Endothelial cell of umbilical vein (primary cell): ENCODE measurements around the gene CD160. TPM values are rescaled to one million over a fixed set of nuclear protein-coding genes. Genes with fewer than 3 reads are reported as not detected.

Experiments used
- BruUV-seq: library from RNA; stranded (reverse); fragments of 400-500 nt; replicated peaks from 2 replicates; lab custom pipeline; 2021; lab: Mats Ljungman, UMichigan
- CTCF ChIA-PET: fragments of 300-600, 350-600 bp; sonication (Branson Sonifier 250); formaldehyde crosslinking; loops from one replicate; lab custom pipeline; 2021; ENCODE audit warnings: antibody characterized with exemption, inconsistent platforms; lab: Charles Lee
- POLR2A ChIA-PET: fragments of 300-600, 350-600 bp; sonication (Branson Sonifier 250); formaldehyde crosslinking; loops from one replicate; lab custom pipeline; 2021; ENCODE audit warnings: antibody characterized with exemption, inconsistent platforms; lab: Charles Lee
- DNase-seq: peaks from one replicate; pipeline ENCODE4 v3.0.0-alpha.2; 2011; ENCODE audit warnings: low read depth, low spot score
- FAIRE-seq: peaks from 2 replicates; lab custom pipeline; 2011; peaks lifted over from hg19 to GRCh38; lab: Jason Lieb, UNC
- H2AFZ ChIP-seq: 2 replicates; pipeline ENCODE4 v1.6.0; 2012; ENCODE audit warnings: low read depth, low read length, control low read depth, inconsistent platforms
- H3K27ac ChIP-seq: 2 replicates; pipeline ENCODE4 v1.5.1; 2011; ENCODE audit warnings: low read depth, mild to moderate bottlenecking, control low read depth, low read length, moderate library complexity; ENCODE audit not compliant: insufficient read depth
- H3K27me3 ChIP-seq, 2 experiments: 2 replicates each; pipeline versions ENCODE4 v1.6.0 to v1.6.1; 2011; ENCODE audit warnings: low read length in 2 of 2, mixed read lengths in 1 of 2; ENCODE audit not compliant: control insufficient read depth in 2 of 2, insufficient read depth in 2 of 2
- H3K36me3 ChIP-seq, 2 experiments: 2 replicates in 1 of 2; 3 replicates in 1 of 2; pipeline ENCODE4 v1.5.1; 2011; ENCODE audit warnings: low read length in 2 of 2, mild to moderate bottlenecking in 1 of 2, moderate library complexity in 1 of 2; ENCODE audit not compliant: control insufficient read depth in 2 of 2, insufficient read depth in 2 of 2; ENCODE audit errors: extremely low read depth in 1 of 2
- H3K4me1 ChIP-seq: 3 replicates; pipeline ENCODE4 v1.5.1; 2011; ENCODE audit warnings: mild to moderate bottlenecking, low read length; ENCODE audit not compliant: control insufficient read depth, insufficient read depth; ENCODE audit errors: extremely low read depth
- H3K4me2 ChIP-seq: 2 replicates; pipeline ENCODE4 v1.6.1; 2011; ENCODE audit warnings: low read length, control low read depth, mixed read lengths; ENCODE audit not compliant: insufficient read depth
- H3K4me3 ChIP-seq, 3 experiments: fragments of 200-600 bp in 1 of 3; sonication (generic), shearing (Covaris generic) in 1 of 3; replicated peaks in 1 of 3; 2 replicates each; pipeline ENCODE4 v1.5.1; 2011 to 2016; ENCODE audit warnings: control low read depth in 3 of 3, low read length in 3 of 3, mild to moderate bottlenecking in 2 of 3, inconsistent platforms in 1 of 3, low read depth in 1 of 3, moderate library complexity in 1 of 3; ENCODE audit not compliant: insufficient read depth in 1 of 3
- H3K79me2 ChIP-seq: 2 replicates; pipeline ENCODE4 v1.6.0; 2012; ENCODE audit warnings: low read length, inconsistent platforms; ENCODE audit not compliant: control insufficient read depth, insufficient read depth
- H3K9ac ChIP-seq: replicated peaks from 2 replicates; pipeline ENCODE3; 2011; ENCODE audit warnings: low read length, control low read depth; ENCODE audit not compliant: insufficient read depth; ENCODE audit errors: extremely low read depth
- H3K9me1 ChIP-seq: replicated peaks from 3 replicates; pipeline ENCODE4 v1.6.0; 2011; ENCODE audit warnings: mild to moderate bottlenecking, low read length; ENCODE audit not compliant: control insufficient read depth, insufficient read depth; ENCODE audit errors: extremely low read depth
- H3K9me3 ChIP-seq: replicated peaks from 2 replicates; pipeline ENCODE4 v1.5.1; 2012; ENCODE audit warnings: low read length, inconsistent platforms; ENCODE audit not compliant: control insufficient read depth, insufficient read depth
- H4K20me1 ChIP-seq: replicated peaks from 2 replicates; pipeline ENCODE3; 2011; ENCODE audit warnings: mild to moderate bottlenecking, low read length; ENCODE audit not compliant: control insufficient read depth, insufficient read depth; ENCODE audit errors: extremely low read depth
- EZH2 ChIP-seq: IDR thresholded peaks from 2 replicates; pipeline ENCODE4 v1.6.1; 2012; ENCODE audit warnings: borderline replicate concordance, low read depth, mild to moderate bottlenecking, moderate library complexity, low read length, inconsistent platforms; ENCODE audit not compliant: severe bottlenecking
- FOS ChIP-seq: IDR thresholded peaks from 2 replicates; pipeline ENCODE4 v1.6.1; 2011; ENCODE audit warnings: mild to moderate bottlenecking, low read length, moderate library complexity, borderline replicate concordance; ENCODE audit not compliant: insufficient read depth
- GATA2 ChIP-seq: IDR thresholded peaks from 2 replicates; pipeline ENCODE4 v1.7.0; 2011; ENCODE audit warnings: low read depth, mild to moderate bottlenecking, moderate library complexity, mixed read lengths, low read length; ENCODE audit not compliant: insufficient read length, insufficient read depth
- JUN ChIP-seq: IDR thresholded peaks from 2 replicates; pipeline ENCODE4 v1.6.1; 2011; ENCODE audit warnings: borderline replicate concordance, low read depth; ENCODE audit not compliant: insufficient read length, insufficient read depth
- MAX ChIP-seq: IDR thresholded peaks from 2 replicates; pipeline ENCODE4 v1.6.1; 2011; ENCODE audit not compliant: insufficient read depth, insufficient read length
- MYC ChIP-seq: IDR thresholded peaks from one replicate; pipeline ENCODE4 v1.6.1; 2011; ENCODE audit warnings: mild to moderate bottlenecking, low read depth, low read length
- POLR2A ChIP-seq: IDR thresholded peaks from 2 replicates; pipeline ENCODE4 v1.6.1; 2012; ENCODE audit warnings: low read depth, mild to moderate bottlenecking, control low read depth, low read length
- POLR2AphosphoS5 ChIP-seq: IDR thresholded peaks from 2 replicates; pipeline ENCODE4 v1.6.1; 2012; ENCODE audit warnings: low read depth, mild to moderate bottlenecking, control low read depth, low read length, moderate library complexity; ENCODE audit not compliant: insufficient read depth
- dilution Hi-C: fragments of 300-500 bp; cut with MboI; formaldehyde crosslinking; loops from one replicate; pipeline ENCODE4 v1.15.0; 2019; ENCODE audit warnings: low sequenced_read_pairs; ENCODE audit not compliant: extremely low pct_ligation_motif_present
- intact Hi-C: fragments of 100-400 bp; cut with micrococcal nuclease; formaldehyde crosslinking; loops from one replicate; pipeline ENCODE4 v1.10.0; 2022
- polyA plus RNA-seq, 4 experiments: library from polyadenylated mRNA; depleted of rRNA in 3 of 4; stranded (reverse) in 3 of 4; unstranded in 1 of 4; fragments of >200 nt; gene quantifications; 2 replicates each; pipeline versions ENCODE4 v1.2.1 to v1.2.3, GENCODE V29; 2011 to 2012; ENCODE audit warnings: missing spikeins in 1 of 4
- total RNA-seq: library from RNA; stranded (reverse); gene quantifications from 2 replicates; pipeline ENCODE4 v1.2.3, GENCODE V29; 2021
- TF ChIP-seq, protein P1 (sequence below), 2 donors: IDR thresholded peaks; 1 replicate in 1 of 2; 2 replicates in 1 of 2; pipeline ENCODE4 v1.5.1; 2011; ENCODE audit warnings: low read length in 2 of 2, mild to moderate bottlenecking in 2 of 2, moderate library complexity in 2 of 2, control low read depth in 1 of 2, inconsistent platforms in 1 of 2, low read depth in 1 of 2; ENCODE audit not compliant: insufficient read depth in 1 of 2; ENCODE audit errors: extremely low read depth in 1 of 2

The CD160 gene
- total and polyA plus RNA-seq, 2 donors (not counting 3 experiments of a cell fraction or from before 2014, with no cell fraction given) = not detected

- Histone ChIP-seq H3K4me3 (no peak overlapping the region), H3K9ac (no peak overlapping the region), H3K4me1 (no peaks in the 10 kb centered on the region), H3K9me1 (no peaks in the 10 kb centered on the region), H3K4me2 (no peak overlapping the region), H3K27ac (no peak overlapping the region), H3K27me3 (peaks cover 8 to 11% of the 10 kb centered on the region in 2 experiments), H3K9me3 (no peaks in the 10 kb centered on the region), H4K20me1 (no peaks in the 10 kb centered on the region), H3K36me3 (no peaks in the 10 kb centered on the region), H3K79me2 (no peaks in the 10 kb centered on the region), H2AFZ (no peak overlapping the region)
- ChIA-PET CTCF (interaction anchor here (1.6 kb wide), 1 partner anchor 14 kb away, joined by 5 read pairs; no protein-coding TSS in a partner anchor), POLR2A (no interaction called here)
- intact Hi-C loops = no loop called here
- no peak for DNase-seq
- no peak for FAIRE-seq
- dilution Hi-C loops = no loop called here
- TF ChIP-seq FOS (no peak), POLR2AphosphoS5 (no peak), POLR2A (no peak)
- no TSS peak for BruUV-seq
Observed at GRCh38 chr1:145706086-145706664, 13.1 kb upstream of the CD160 start.

GRCh38 chr1:145707183-145707867 lies 12.0 kb upstream of the CD160 start, which contains the start of gene PDZK1:
Gene PDZK1, minus strand, starts transcription at chr1:145707368. Its CDS starts 19,347 bp downstream, at chr1:145688021.
- Histone ChIP-seq H3K27ac (no peak within 1 kb of the TSS), H3K36me3 (no peaks in the 10 kb centered on the region), H3K9me3 (no peaks in the 10 kb centered on the region), H3K9ac (no peak within 1 kb of the TSS), H2AFZ (no peak within 1 kb of the TSS), H3K9me1 (no peaks in the 10 kb centered on the region), H3K27me3 (peaks cover 6 to 7% of the 10 kb centered on the region in 2 experiments), H3K4me2 (no peak within 1 kb of the TSS), H3K79me2 (no peaks in the 10 kb centered on the region), H4K20me1 (no peaks in the 10 kb centered on the region), H3K4me1 (no peaks in the 10 kb centered on the region), H3K4me3 (no peak within 1 kb of the TSS)
- no peak for FAIRE-seq
- intact Hi-C loops (no loop called here), dilution Hi-C loops (no loop called here)
- TF ChIP-seq MYC (no peak), JUN (no peak), POLR2AphosphoS5 (no peak), GATA2 (no peak), POLR2A (no peak), MAX (no peak), EZH2 (no peak), FOS (no peak)
- TF ChIP-seq, protein P1, sequence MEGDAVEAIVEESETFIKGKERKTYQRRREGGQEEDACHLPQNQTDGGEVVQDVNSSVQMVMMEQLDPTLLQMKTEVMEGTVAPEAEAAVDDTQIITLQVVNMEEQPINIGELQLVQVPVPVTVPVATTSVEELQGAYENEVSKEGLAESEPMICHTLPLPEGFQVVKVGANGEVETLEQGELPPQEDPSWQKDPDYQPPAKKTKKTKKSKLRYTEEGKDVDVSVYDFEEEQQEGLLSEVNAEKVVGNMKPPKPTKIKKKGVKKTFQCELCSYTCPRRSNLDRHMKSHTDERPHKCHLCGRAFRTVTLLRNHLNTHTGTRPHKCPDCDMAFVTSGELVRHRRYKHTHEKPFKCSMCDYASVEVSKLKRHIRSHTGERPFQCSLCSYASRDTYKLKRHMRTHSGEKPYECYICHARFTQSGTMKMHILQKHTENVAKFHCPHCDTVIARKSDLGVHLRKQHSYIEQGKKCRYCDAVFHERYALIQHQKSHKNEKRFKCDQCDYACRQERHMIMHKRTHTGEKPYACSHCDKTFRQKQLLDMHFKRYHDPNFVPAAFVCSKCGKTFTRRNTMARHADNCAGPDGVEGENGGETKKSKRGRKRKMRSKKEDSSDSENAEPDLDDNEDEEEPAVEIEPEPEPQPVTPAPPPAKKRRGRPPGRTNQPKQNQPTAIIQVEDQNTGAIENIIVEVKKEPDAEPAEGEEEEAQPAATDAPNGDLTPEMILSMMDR (IDR thresholded peaks at IDR 0.05; ENCODE audit: extremely low read depth in 1 of 2, insufficient read depth in 1 of 2, low read depth in 1 of 2, low read length in 2 of 2) = no peak
- ChIA-PET CTCF (interaction anchor here (1.5 to 1.6 kb wide), 2 partner anchors 13 to 95 kb away, joined by 3 to 5 read pairs; no protein-coding TSS in a partner anchor), POLR2A (no interaction called here)
- DNase-seq = no peak
- BruUV-seq = no TSS peak
